IMR-90 (cell line): ENCODE measurements around the gene HMGCS2.

Experiments used
- BHLHE40 ChIP-seq: fragments of 150-350 bp; IDR thresholded peaks from 2 replicates; pipeline ENCODE4 v1.6.1; 2016; ENCODE audit warnings: mild to moderate bottlenecking, low read depth, low read length
- CEBPB ChIP-seq: IDR thresholded peaks from 2 replicates; pipeline ENCODE4 v1.6.1; 2012; ENCODE audit warnings: low read depth, low read length, improper control_type of control experiment
- CHD1 ChIP-seq: IDR thresholded peaks from 2 replicates; pipeline ENCODE4 v1.6.1; 2012; ENCODE audit warnings: low read depth, low read length, improper control_type of control experiment
- MAFK ChIP-seq: IDR thresholded peaks from 2 replicates; pipeline ENCODE4 v1.6.1; 2012; ENCODE audit warnings: low read depth, low read length, improper control_type of control experiment
- POLR2A ChIP-seq: IDR thresholded peaks from 2 replicates; pipeline ENCODE4 v1.6.1; 2012; ENCODE audit warnings: mild to moderate bottlenecking, low read depth, low read length
- RAD21 ChIP-seq: IDR thresholded peaks from 2 replicates; pipeline ENCODE4 v1.6.1; 2012; ENCODE audit warnings: low read length, improper control_type of control experiment
- RFX5 ChIP-seq: IDR thresholded peaks from 2 replicates; pipeline ENCODE4 v1.8.0; 2012; ENCODE audit warnings: low read depth, mild to moderate bottlenecking, low read length, moderate library complexity
- SMC3 ChIP-seq: fragments of 150-350 bp; IDR thresholded peaks from 2 replicates; pipeline ENCODE4 v1.6.1; 2016; ENCODE audit warnings: low read depth, mild to moderate bottlenecking, antibody characterized with exemption, low read length, moderate library complexity
- TF ChIP-seq, protein P1 (sequence below): conservative IDR thresholded peaks from 2 replicates; pipeline ENCODE4 v1.5.1; 2012; ENCODE audit warnings: mild to moderate bottlenecking, low read depth, low read length, improper control_type of control experiment
- TF ChIP-seq, protein P2 (sequence below): fragments of 150-350 bp; IDR thresholded peaks from 2 replicates; pipeline ENCODE4 v1.6.1; 2017; ENCODE audit warnings: mild to moderate bottlenecking, antibody characterized with exemption, low read length, low read depth

DNA sequence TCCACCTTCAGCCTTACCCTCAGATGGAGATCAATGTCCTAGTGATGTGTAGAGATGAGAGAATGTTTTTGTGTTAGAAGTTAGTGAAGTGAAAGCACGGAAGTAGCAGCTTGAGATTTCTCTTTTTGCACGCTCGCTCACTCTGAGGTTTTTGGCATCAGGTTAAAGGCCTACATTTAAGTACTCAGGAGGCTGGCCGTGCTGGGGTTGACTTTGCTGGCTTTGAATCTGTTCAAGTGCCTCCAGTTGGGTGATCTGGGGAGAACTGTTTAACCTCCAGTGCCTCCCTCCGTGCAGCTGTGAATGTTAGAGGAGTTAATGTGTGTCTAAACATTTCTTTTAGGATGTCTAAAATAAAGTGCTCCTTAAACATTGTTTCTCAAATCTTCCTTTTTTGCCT, 43.1 kb downstream of the HMGCS2 start:
- TF ChIP-seq, protein P1, sequence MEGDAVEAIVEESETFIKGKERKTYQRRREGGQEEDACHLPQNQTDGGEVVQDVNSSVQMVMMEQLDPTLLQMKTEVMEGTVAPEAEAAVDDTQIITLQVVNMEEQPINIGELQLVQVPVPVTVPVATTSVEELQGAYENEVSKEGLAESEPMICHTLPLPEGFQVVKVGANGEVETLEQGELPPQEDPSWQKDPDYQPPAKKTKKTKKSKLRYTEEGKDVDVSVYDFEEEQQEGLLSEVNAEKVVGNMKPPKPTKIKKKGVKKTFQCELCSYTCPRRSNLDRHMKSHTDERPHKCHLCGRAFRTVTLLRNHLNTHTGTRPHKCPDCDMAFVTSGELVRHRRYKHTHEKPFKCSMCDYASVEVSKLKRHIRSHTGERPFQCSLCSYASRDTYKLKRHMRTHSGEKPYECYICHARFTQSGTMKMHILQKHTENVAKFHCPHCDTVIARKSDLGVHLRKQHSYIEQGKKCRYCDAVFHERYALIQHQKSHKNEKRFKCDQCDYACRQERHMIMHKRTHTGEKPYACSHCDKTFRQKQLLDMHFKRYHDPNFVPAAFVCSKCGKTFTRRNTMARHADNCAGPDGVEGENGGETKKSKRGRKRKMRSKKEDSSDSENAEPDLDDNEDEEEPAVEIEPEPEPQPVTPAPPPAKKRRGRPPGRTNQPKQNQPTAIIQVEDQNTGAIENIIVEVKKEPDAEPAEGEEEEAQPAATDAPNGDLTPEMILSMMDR = no peak
- no peak for TF ChIP-seq RFX5
- TF ChIP-seq POLR2A = no peak
- TF ChIP-seq CHD1 = no peak
- TF ChIP-seq RAD21 = no peak
- TF ChIP-seq CEBPB = no peak
- TF ChIP-seq MAFK = no peak
- TF ChIP-seq BHLHE40 = no peak
- TF ChIP-seq, protein P2, sequence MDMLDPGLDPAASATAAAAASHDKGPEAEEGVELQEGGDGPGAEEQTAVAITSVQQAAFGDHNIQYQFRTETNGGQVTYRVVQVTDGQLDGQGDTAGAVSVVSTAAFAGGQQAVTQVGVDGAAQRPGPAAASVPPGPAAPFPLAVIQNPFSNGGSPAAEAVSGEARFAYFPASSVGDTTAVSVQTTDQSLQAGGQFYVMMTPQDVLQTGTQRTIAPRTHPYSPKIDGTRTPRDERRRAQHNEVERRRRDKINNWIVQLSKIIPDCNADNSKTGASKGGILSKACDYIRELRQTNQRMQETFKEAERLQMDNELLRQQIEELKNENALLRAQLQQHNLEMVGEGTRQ = no peak
- no peak for TF ChIP-seq SMC3
